CD4-positive, alpha-beta T cell (primary cell): ENCODE results near the gene LOX. TPM values are rescaled to one million over a fixed set of nuclear protein-coding genes. Genes with fewer than 3 reads are reported as not detected.
"Not testable (repeated sequence)": the region's sequence is repeated elsewhere in the genome, so short reads cannot be mapped to it uniquely, and the experiment has no call there.

Source experiments
- ATAC-seq: fragments of 200-7000 bp; cut with Tn5 transposase; one replicate; pipeline ENCODE4 v1.10.0; 2022; ENCODE audit warnings: mild to moderate bottlenecking; ENCODE audit not compliant: poor library complexity
- CTCF ChIA-PET: fragments of 350-600 bp; sonication (Branson Sonifier 250); formaldehyde crosslinking; loops from one replicate; lab custom pipeline; 2021; ENCODE audit warnings: antibody characterized with exemption, inconsistent platforms; lab: Charles Lee
- POLR2A ChIA-PET: fragments of 350-600 bp; sonication (Branson Sonifier 250); formaldehyde crosslinking; loops from one replicate; lab custom pipeline; 2021; ENCODE audit warnings: antibody characterized with exemption, inconsistent platforms; lab: Charles Lee
- DNase-seq, 14 experiments: peaks; one replicate each; pipeline ENCODE4 v3.0.0-alpha.2; 2013 to 2020; ENCODE audit warnings: mixed read lengths in 2 of 14
- H3K27ac ChIP-seq, 2 donors: one replicate each; pipeline versions ENCODE4 v1.5.1 to v1.7.0; 2013; ENCODE audit warnings: low read length in 2 of 2, low read depth in 1 of 2, mild to moderate bottlenecking in 1 of 2
- H3K27me3 ChIP-seq, 2 experiments: 1 replicate in 1 of 2; 2 replicates in 1 of 2; pipeline versions ENCODE4 v1.6.1 to v1.7.0; 2013; ENCODE audit warnings: low read length in 2 of 2, control low read depth in 1 of 2, mild to moderate bottlenecking in 1 of 2, moderate library complexity in 1 of 2; ENCODE audit not compliant: insufficient read depth in 2 of 2, control insufficient read depth in 1 of 2
- H3K36me3 ChIP-seq: one replicate; pipeline ENCODE4 v1.6.1; 2013; ENCODE audit warnings: low read length, control low read depth; ENCODE audit not compliant: insufficient read depth
- H3K4me1 ChIP-seq: one replicate; pipeline ENCODE4 v1.6.1; 2013; ENCODE audit warnings: low read length, control low read depth; ENCODE audit not compliant: insufficient read depth
- H3K4me3 ChIP-seq: one replicate; pipeline ENCODE4 v1.5.1; 2013; ENCODE audit warnings: mild to moderate bottlenecking, low read length, moderate library complexity
- H3K9me3 ChIP-seq, 2 experiments: 1 replicate in 1 of 2; 2 replicates in 1 of 2; pipeline versions ENCODE4 v1.6.1 to v1.7.0; 2013; ENCODE audit warnings: low read length in 2 of 2, mild to moderate bottlenecking in 2 of 2, control low read depth in 1 of 2, moderate library complexity in 1 of 2; ENCODE audit not compliant: control insufficient read depth in 1 of 2, insufficient read depth in 1 of 2
- H3K27ac Mint-ChIP-seq: one replicate; pipeline ENCODE4 v1.8.0; 2020; ENCODE audit warnings: mixed read lengths
- H3K27me3 Mint-ChIP-seq: one replicate; pipeline ENCODE4 v1.8.0; 2021; ENCODE audit warnings: mixed read lengths
- H3K36me3 Mint-ChIP-seq: one replicate; pipeline ENCODE4 v1.8.0; 2021; ENCODE audit warnings: low read depth, mixed read lengths
- H3K4me1 Mint-ChIP-seq: one replicate; pipeline ENCODE4 v1.8.0; 2021; ENCODE audit warnings: low read depth, mixed read lengths
- H3K4me3 Mint-ChIP-seq: one replicate; pipeline ENCODE4 v1.8.0; 2020; ENCODE audit warnings: mild to moderate bottlenecking, mixed read lengths
- H3K9me3 Mint-ChIP-seq: one replicate; pipeline ENCODE4 v1.8.0; 2020; ENCODE audit warnings: mixed read lengths
- intact Hi-C, 2 experiments: fragments of 100-400 bp; cut with DNase I in 1 of 2; cut with micrococcal nuclease in 1 of 2; formaldehyde crosslinking; loops; one replicate each; pipeline versions ENCODE4 v1.15.1 to v1.9.0; 2023 to 2025; cut with DNase I, micrococcal nuclease
- total RNA-seq, 174 experiments: library from RNA in 2 of 174; stranded (reverse) in 2 of 174; gene quantifications; one replicate each; pipeline ENCODE4 v1.2.3 and lab custom pipeline; 2021 to 2026
- TF ChIP-seq, protein P1 (sequence below): fragments of 200-600 bp; IDR thresholded peaks from one replicate; pipeline ENCODE4 v1.8.0; 2022; ENCODE audit warnings: antibody characterized with exemption, mild to moderate bottlenecking

LOX gene
- total RNA-seq, 2 experiments from 2014 or later: 0.06 to 0.11 TPM

DNA sequence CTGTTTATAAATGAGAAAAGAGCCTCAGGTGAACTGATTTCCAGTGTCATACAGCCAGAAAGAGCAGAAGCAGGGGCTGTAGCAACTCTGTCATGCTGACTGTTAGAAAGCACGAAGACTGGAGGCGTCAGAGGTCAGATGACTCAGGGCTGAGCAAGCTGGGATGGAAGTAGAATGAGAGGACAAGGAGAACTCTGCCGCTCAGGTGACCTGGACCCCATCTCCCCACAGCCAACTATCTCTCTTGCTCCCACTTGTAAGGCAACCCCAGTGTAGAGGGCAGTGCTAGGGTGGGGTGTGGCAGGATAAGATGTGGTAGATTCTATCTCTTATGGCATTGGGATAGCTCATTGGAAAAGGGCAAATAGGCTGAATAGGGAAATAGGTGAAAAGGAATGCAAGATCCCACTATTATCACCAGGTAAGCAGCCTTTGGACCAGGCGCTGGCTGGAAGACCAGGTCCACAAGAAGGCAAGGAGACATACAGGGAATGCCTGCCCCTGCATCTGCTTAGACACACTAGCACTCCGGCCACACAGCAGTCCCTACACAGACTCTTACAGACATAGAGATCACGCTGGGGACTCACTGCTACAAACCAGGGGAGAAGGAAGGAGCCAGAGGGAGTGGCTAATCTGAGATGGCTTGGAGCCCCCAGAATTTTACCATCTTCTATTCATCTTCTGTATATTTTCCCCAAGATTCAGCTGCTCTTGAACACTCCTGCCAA is 21.2 kb upstream of the LOX start:
- ChIA-PET POLR2A (no interaction called here), CTCF (no interaction called here)
- intact Hi-C loops: no loop called here
- Histone ChIP-seq H3K36me3 (no peaks in the 10 kb centered on the region), H3K9me3 (no peaks in the 10 kb centered on the region), H3K27ac (no peak overlapping the region), H3K27me3 (no peaks in the 10 kb centered on the region), H3K4me1 (no peaks in the 10 kb centered on the region), H3K4me3 (no peak overlapping the region)
- no peaks in the 10 kb centered on the region for H3K9me3 Mint-ChIP-seq
- H3K4me1 Mint-ChIP-seq: no peaks in the 10 kb centered on the region
- H3K36me3 Mint-ChIP-seq: no peaks in the 10 kb centered on the region
- ATAC-seq: no peak
- H3K27me3 Mint-ChIP-seq: no peaks in the 10 kb centered on the region
- DNase-seq: no peak
- no peak overlapping the region for H3K27ac Mint-ChIP-seq
- TF ChIP-seq, protein P1, sequence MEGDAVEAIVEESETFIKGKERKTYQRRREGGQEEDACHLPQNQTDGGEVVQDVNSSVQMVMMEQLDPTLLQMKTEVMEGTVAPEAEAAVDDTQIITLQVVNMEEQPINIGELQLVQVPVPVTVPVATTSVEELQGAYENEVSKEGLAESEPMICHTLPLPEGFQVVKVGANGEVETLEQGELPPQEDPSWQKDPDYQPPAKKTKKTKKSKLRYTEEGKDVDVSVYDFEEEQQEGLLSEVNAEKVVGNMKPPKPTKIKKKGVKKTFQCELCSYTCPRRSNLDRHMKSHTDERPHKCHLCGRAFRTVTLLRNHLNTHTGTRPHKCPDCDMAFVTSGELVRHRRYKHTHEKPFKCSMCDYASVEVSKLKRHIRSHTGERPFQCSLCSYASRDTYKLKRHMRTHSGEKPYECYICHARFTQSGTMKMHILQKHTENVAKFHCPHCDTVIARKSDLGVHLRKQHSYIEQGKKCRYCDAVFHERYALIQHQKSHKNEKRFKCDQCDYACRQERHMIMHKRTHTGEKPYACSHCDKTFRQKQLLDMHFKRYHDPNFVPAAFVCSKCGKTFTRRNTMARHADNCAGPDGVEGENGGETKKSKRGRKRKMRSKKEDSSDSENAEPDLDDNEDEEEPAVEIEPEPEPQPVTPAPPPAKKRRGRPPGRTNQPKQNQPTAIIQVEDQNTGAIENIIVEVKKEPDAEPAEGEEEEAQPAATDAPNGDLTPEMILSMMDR: no peak
- no peak overlapping the region for H3K4me3 Mint-ChIP-seq

DNA sequence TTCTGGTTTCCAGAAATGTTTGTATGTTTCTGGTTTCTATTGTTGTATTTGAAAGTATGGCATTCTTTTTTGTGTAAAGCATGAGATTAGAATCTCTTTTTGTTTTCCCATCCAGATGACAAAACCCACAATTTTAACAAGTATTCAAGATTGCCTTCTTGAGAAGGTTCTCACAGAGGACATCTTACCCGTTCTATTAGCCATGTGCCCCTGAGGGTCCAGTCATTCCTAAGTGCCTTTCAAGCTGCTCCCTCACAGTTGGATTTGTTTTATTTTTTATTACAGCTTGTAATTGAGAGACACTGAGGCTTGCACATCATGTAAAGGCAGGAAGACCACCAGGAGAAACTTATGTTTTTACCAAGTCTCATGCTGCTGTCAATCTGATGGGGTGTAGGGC is 19.3 kb upstream of the LOX start:
- Histone ChIP-seq H3K9me3 (no peaks in the 10 kb centered on the region), H3K36me3 (no peaks in the 10 kb centered on the region), H3K27me3 (no peaks in the 10 kb centered on the region), H3K4me1 (no peaks in the 10 kb centered on the region), H3K4me3 (no peak overlapping the region), H3K27ac (no peak overlapping the region)
- Mint-ChIP-seq H3K4me1 (no peaks in the 10 kb centered on the region), H3K9me3 (no peaks in the 10 kb centered on the region), H3K36me3 (no peaks in the 10 kb centered on the region), H3K27me3 (no peaks in the 10 kb centered on the region), H3K27ac (no peak overlapping the region), H3K4me3 (no peak overlapping the region)
- intact Hi-C loops: no loop called here
- DNase-seq: no peak
- POLR2A ChIA-PET: no interaction called here
- CTCF ChIA-PET: no interaction called here
- no peak for ATAC-seq
- TF ChIP-seq, protein P1: no peak

DNA sequence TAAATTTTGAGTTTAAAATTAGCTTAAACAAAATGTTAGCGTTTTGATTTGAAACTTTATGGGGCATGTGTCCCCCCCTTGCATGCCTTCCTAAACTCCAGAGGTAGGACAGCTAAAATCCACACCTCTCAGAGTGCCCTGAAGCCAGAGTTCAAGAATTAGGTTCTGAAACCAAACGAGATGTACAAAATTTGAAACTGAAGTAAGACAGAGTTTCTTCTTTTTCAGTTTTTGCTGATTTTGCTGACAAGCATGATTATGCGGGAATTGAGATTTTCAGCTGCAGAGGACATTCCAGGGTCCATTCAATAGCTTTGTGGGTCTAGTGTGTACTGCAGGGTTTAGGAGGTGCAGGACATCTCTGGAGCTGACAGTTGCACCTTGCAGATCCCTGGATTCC is 17.1 kb upstream of the LOX start:
- Histone ChIP-seq H3K27me3 (no peaks in the 10 kb centered on the region), H3K36me3 (no peaks in the 10 kb centered on the region), H3K4me1 (no peaks in the 10 kb centered on the region), H3K9me3 (no peaks in the 10 kb centered on the region), H3K4me3 (no peak overlapping the region), H3K27ac (no peak overlapping the region)
- Mint-ChIP-seq H3K4me3 (no peak overlapping the region), H3K27ac (no peak overlapping the region), H3K9me3 (no peaks in the 10 kb centered on the region), H3K27me3 (no peaks in the 10 kb centered on the region), H3K36me3 (no peaks in the 10 kb centered on the region), H3K4me1 (no peaks in the 10 kb centered on the region)
- ChIA-PET POLR2A (no interaction called here), CTCF (interaction anchor here (1.1 kb wide), 1 partner anchor 13 kb away, joined by 3 read pairs; no protein-coding TSS in a partner anchor)
- intact Hi-C loops: no loop called here
- DNase-seq (no peak), ATAC-seq (no peak)
- TF ChIP-seq, protein P1: no peak

DNA sequence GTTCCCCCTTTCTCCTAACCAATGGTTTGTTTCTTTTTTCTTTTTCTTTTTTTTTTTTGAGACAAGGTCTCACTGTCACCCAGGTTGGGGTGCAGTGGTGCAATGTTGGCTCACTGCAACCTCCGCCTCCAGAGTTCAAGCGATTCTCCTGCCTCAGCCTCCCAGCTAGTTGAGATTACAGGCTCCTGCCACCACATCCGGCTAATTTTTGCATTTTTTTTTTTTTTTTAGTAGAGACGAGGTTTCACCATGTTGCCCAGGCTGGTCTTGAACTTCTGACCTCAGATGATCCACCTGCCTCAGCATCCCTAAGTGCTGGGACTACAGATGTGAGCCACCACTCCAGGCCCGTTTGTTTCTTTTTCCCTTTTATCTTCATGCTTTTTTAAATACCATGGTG is 16.2 kb upstream of the LOX start:
- POLR2A ChIA-PET, H3K36me3 ChIP-seq, H3K9me3 Mint-ChIP-seq, H3K36me3 Mint-ChIP-seq, CTCF ChIA-PET, H3K4me3 Mint-ChIP-seq, DNase-seq, ATAC-seq, H3K27me3 ChIP-seq, H3K27me3 Mint-ChIP-seq, H3K4me1 Mint-ChIP-seq, intact Hi-C loops, H3K4me1 ChIP-seq, H3K27ac ChIP-seq, H3K27ac Mint-ChIP-seq, H3K4me3 ChIP-seq, H3K9me3 ChIP-seq: not testable (repeated sequence)
